ENCODE data around the gene JMJD7.

Gene JMJD7

DNA sequence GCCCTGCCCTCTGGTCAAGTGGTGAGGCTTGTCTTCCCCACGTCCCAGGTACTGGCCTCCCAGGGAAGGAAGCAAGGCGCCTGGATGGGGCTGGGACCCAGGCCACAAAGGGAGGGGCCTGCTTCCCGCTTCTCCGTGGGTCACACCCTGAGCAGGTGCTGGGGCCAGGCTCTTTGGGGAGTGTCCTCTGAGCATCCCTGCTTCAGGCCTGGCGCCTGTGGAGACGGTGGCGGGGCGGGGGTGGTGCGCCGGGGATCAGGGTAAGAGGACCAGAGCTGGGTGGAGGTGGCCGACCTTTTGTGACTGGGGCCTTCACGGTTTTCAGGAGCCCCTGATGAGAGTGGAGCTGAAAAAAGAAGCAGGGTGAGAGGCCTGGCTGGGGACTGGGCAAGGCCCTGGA is 14.3 kb downstream of the JMJD7 start:
- H3K4me3 ChIP-seq (replicated peaks in 1 of 2; ENCODE audit: low read depth in 2 of 2, low read length in 2 of 2): no peak overlapping the region
- DNase-seq (ENCODE audit: low read depth in 2 of 2): no peak
- TF ChIP-seq, protein P1, sequence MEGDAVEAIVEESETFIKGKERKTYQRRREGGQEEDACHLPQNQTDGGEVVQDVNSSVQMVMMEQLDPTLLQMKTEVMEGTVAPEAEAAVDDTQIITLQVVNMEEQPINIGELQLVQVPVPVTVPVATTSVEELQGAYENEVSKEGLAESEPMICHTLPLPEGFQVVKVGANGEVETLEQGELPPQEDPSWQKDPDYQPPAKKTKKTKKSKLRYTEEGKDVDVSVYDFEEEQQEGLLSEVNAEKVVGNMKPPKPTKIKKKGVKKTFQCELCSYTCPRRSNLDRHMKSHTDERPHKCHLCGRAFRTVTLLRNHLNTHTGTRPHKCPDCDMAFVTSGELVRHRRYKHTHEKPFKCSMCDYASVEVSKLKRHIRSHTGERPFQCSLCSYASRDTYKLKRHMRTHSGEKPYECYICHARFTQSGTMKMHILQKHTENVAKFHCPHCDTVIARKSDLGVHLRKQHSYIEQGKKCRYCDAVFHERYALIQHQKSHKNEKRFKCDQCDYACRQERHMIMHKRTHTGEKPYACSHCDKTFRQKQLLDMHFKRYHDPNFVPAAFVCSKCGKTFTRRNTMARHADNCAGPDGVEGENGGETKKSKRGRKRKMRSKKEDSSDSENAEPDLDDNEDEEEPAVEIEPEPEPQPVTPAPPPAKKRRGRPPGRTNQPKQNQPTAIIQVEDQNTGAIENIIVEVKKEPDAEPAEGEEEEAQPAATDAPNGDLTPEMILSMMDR (IDR thresholded peaks at IDR 0.05; ENCODE audit: low read depth, low read length): no peak

- TF ChIP-seq, protein P1 (IDR thresholded peaks at IDR 0.05; ENCODE audit: low read depth, low read length): no peak
- DNase-seq (ENCODE audit: low read depth in 2 of 2): no peak
- no peak overlapping the region for H3K4me3 ChIP-seq (replicated peaks in 1 of 2; ENCODE audit: low read depth in 2 of 2, low read length in 2 of 2)
Observed at GRCh38 chr15:41843571-41843970, 15.7 kb downstream of the JMJD7 start.

DNA sequence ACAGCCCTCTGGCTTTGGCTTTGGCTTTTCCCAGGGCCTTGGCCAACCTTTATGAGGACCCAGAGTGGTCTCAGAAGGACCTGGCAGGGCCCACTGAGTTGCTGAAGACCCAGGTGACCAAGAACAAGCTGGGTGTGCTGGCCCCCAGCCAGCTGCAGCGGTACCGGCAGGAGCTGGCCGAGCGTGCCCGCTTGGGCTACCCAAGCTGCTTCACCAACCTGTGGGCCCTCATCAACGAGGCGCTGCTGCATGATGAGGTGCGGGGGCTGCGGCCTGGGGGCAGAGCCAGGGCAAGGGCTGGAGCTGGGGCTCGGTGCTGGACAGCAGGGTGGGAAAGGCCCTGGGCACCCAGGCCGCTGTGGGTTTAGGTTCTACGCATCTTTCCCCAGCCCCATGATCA is 16.9 kb downstream of the JMJD7 start:
- TF ChIP-seq, protein P1 (IDR thresholded peaks at IDR 0.05; ENCODE audit: low read depth, low read length): no peak
- H3K4me3 ChIP-seq (replicated peaks in 1 of 2; ENCODE audit: low read depth in 2 of 2, low read length in 2 of 2): no peak overlapping the region
- DNase-seq (ENCODE audit: low read depth in 2 of 2): no peak

GRCh38 chr15:41847206-41847605 is 19.3 kb downstream of the JMJD7 start:
- no peak for DNase-seq (ENCODE audit: low read depth in 2 of 2)
- no peak overlapping the region for H3K4me3 ChIP-seq (replicated peaks in 1 of 2; ENCODE audit: low read depth in 2 of 2, low read length in 2 of 2)
- TF ChIP-seq, protein P1 (IDR thresholded peaks at IDR 0.05; ENCODE audit: low read depth, low read length): no peak

DNA sequence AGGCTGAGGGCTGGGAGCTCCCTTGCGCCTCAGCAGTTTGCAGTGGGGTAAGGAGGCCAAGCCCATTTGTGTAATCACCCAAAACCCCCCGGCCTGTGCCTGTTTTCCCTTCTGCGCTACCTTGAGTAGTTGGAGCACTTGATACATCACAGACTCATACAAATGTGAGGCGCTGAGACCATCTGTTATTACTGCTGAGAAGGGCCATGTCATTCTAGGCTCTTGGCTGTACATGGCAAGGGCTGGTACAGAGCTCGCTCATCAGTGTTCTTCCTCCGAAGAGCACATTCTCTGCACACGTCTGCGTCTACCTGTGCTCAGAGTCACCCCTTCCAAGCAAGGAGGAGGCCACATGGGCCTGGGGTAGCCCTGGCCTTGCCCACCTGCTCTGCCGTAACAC is 20.1 kb downstream of the JMJD7 start:
- TF ChIP-seq, protein P1 (IDR thresholded peaks at IDR 0.05; ENCODE audit: low read depth, low read length): no peak
- DNase-seq (ENCODE audit: low read depth in 2 of 2): no peak
- no peak overlapping the region for H3K4me3 ChIP-seq (replicated peaks in 1 of 2; ENCODE audit: low read depth in 2 of 2, low read length in 2 of 2)

GRCh38 chr15:41848631-41849030 is 20.7 kb downstream of the JMJD7 start:
- no peak overlapping the region for H3K4me3 ChIP-seq (replicated peaks in 1 of 2; ENCODE audit: low read depth in 2 of 2, low read length in 2 of 2)
- TF ChIP-seq, protein P1 (IDR thresholded peaks at IDR 0.05; ENCODE audit: low read depth, low read length): no peak
- no peak for DNase-seq (ENCODE audit: low read depth in 2 of 2)

DNA sequence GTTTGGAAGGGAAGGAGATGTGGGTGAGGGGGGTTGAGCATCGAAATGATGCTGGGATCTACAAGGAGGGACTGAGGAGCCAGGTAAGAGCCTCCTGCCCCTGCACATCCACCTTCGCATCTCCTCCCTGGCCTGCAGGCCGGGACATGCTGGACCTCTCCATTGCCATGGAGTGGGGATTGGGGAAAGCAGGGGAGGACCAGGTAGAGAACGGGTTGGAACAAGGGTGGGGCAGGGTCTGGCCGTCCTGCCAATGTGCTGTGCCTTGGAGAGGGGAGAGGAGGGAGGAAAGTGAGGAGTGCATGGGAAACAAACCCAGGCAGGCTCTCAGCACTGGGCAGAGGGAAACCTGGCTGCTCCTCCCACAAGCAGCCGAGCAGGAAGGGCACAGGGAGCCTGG is 21.3 kb downstream of the JMJD7 start:
- H3K4me3 ChIP-seq (replicated peaks in 1 of 2; ENCODE audit: low read depth in 2 of 2, low read length in 2 of 2): no peak overlapping the region
- TF ChIP-seq, protein P1 (IDR thresholded peaks at IDR 0.05; ENCODE audit: low read depth, low read length): no peak
- DNase-seq (ENCODE audit: low read depth in 2 of 2): no peak

All from cardiac fibroblast (primary cell).